PC-3 (cell line): ENCODE data around the gene IL12RB1. TPM values are rescaled to one million over a fixed set of nuclear protein-coding genes. Genes with fewer than 3 reads are reported as not detected.

ENCODE experiments used
- ATAC-seq: fragments of 200-7000 bp; cut with Tn5 transposase; 2 replicates; pipeline ENCODE4 v1.9.1; 2020; ENCODE audit warnings: mild to moderate bottlenecking, moderate library complexity
- BruUV-seq: library from RNA; stranded (reverse); fragments of 400-500 nt; replicated peaks from 2 replicates; lab custom pipeline; 2021; lab: Mats Ljungman, UMichigan
- CTCF ChIA-PET: fragments of 300-600 bp; sonication (Branson Sonifier 250); formaldehyde crosslinking; loops from one replicate; lab custom pipeline; 2022; ENCODE audit warnings: antibody characterized with exemption; lab: Charles Lee
- POLR2A ChIA-PET: fragments of 300-600 bp; sonication (Branson Sonifier 250); formaldehyde crosslinking; loops from one replicate; lab custom pipeline; 2022; ENCODE audit warnings: antibody characterized with exemption; ENCODE audit not compliant: unreplicated experiment; lab: Charles Lee
- DNase-seq: peaks from one replicate; pipeline ENCODE4 v3.0.0-alpha.2; 2015
- H2AFZ ChIP-seq: fragments of 300-600 bp; sonication (generic); 2 replicates; pipeline ENCODE4 v1.6.0; 2016; ENCODE audit warnings: antibody characterized with exemption, low read length
- H3F3A ChIP-seq: fragments of 300-600 bp; sonication (generic); one replicate; pipeline ENCODE4 v1.6.0; 2017; ENCODE audit warnings: antibody characterized with exemption, low read length, control low read depth, mild to moderate bottlenecking; ENCODE audit not compliant: unreplicated experiment
- H3K27ac ChIP-seq: fragments of 300-600 bp; sonication (generic); 2 replicates; pipeline ENCODE4 v1.5.1; 2016; ENCODE audit warnings: mild to moderate bottlenecking, low read length
- H3K27me3 ChIP-seq: fragments of 300-600 bp; sonication (generic); 2 replicates; pipeline ENCODE4 v1.6.1; 2016; ENCODE audit warnings: low read length, mixed read lengths
- H3K36me3 ChIP-seq: fragments of 300-600 bp; sonication (generic); 2 replicates; pipeline ENCODE4 v1.6.1; 2016; ENCODE audit warnings: low read depth, mixed run types, low read length, mixed read lengths
- H3K4me1 ChIP-seq: fragments of 300-600 bp; sonication (generic); 2 replicates; pipeline ENCODE4 v1.5.1; 2016; ENCODE audit warnings: low read length; ENCODE audit not compliant: insufficient read depth
- H3K4me2 ChIP-seq: fragments of 300-600 bp; sonication (generic); 2 replicates; pipeline ENCODE4 v1.6.0; 2016; ENCODE audit warnings: low read length
- H3K4me3 ChIP-seq: fragments of 300-600 bp; sonication (generic); 2 replicates; pipeline ENCODE4 v1.5.1; 2016; ENCODE audit warnings: mild to moderate bottlenecking, low read length, mixed read lengths
- H3K79me2 ChIP-seq: fragments of 300-600 bp; sonication (generic); 2 replicates; pipeline ENCODE4 v1.6.1; 2017; ENCODE audit warnings: low read length, mixed read lengths
- H3K9ac ChIP-seq: fragments of 300-600 bp; sonication (generic); 2 replicates; pipeline ENCODE4 v1.6.0; 2016; ENCODE audit warnings: mild to moderate bottlenecking, low read length
- H3K9me2 ChIP-seq: fragments of 300-600 bp; sonication (generic); replicated peaks from 2 replicates; pipeline ENCODE4 v1.6.1; 2016; ENCODE audit warnings: mixed run types, low read length, mixed read lengths
- H3K9me3 ChIP-seq: fragments of 300-600 bp; sonication (generic); 2 replicates; pipeline ENCODE4 v1.6.1; 2016; ENCODE audit warnings: low read length, mixed read lengths
- H4K20me1 ChIP-seq: fragments of 300-600 bp; sonication (generic); 2 replicates; pipeline ENCODE4 v1.6.1; 2016; ENCODE audit warnings: low read length, mixed read lengths
- EZH2 ChIP-seq: fragments of 300-600 bp; sonication (generic); IDR thresholded peaks from one replicate; pipeline ENCODE4 v1.6.1; 2017; ENCODE audit warnings: antibody characterized with exemption, mild to moderate bottlenecking, low read length; ENCODE audit not compliant: unreplicated experiment
- EZH2phosphoT487 ChIP-seq: fragments of 300-600 bp; sonication (generic); IDR thresholded peaks from 2 replicates; pipeline ENCODE4 v1.6.1; 2018; ENCODE audit warnings: mild to moderate bottlenecking, antibody characterized with exemption, low read length, borderline replicate concordance
- intact Hi-C: fragments of 100-400 bp; cut with micrococcal nuclease; formaldehyde crosslinking; loops from 2 replicates; pipeline ENCODE4 v1.9.0; 2023
- total RNA-seq: library from RNA; depleted of rRNA; stranded (reverse); fragments of >200 nt; gene quantifications from 2 replicates; pipeline ENCODE4 v1.2.3, GENCODE V29; 2014
- TF ChIP-seq, protein P1 (sequence below): fragments of 300-600 bp; sonication (generic); conservative IDR thresholded peaks from 2 replicates; pipeline ENCODE4 v1.5.1; 2017; ENCODE audit warnings: antibody characterized with exemption, low read depth, mild to moderate bottlenecking, low read length

The IL12RB1 gene
- total RNA-seq, 1 experiment from 2014 or later = not detected

DNA sequence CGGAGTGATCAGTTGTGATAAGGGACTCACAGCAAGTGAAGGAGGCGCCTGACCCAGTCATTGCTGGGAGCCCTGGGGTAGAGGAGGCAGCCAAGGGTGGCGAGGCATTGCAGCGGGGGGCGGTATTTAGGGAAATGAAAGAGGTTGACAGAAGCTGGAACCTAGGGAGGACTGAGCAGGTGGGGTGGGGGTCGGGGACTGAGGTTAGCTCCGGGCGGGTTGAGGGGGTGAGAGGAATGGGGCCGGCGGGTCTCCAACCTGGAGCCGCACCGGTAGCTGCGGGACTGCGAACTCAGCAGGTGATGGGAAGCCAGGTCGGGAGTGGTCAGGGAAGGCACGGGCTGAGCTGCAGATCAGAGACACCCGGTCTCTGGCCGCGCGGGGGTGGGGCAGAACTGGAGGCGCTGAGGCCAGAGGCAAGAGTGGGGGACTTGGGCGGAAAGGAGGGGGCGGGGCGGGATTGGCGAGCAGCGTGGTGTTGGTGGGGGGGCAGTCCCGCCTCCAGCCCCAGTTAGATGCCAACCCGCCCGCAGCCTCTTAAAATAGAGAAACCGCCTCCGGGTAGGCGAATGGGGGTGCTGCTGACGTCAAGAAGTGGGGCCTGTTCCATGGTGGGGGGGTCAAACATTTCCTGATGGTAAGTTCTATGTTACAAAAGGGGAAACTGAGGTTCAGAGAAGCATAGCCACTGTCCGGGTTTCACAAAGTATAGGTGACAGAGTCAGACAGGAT lies 12.3 kb upstream of the IL12RB1 start:
- CTCF ChIA-PET = no interaction called here
- H3K9me2 ChIP-seq = no peaks in the 10 kb centered on the region
- DNase-seq (no peak), ATAC-seq (no peak)
- no peak for TF ChIP-seq EZH2
- TF ChIP-seq, protein P1, sequence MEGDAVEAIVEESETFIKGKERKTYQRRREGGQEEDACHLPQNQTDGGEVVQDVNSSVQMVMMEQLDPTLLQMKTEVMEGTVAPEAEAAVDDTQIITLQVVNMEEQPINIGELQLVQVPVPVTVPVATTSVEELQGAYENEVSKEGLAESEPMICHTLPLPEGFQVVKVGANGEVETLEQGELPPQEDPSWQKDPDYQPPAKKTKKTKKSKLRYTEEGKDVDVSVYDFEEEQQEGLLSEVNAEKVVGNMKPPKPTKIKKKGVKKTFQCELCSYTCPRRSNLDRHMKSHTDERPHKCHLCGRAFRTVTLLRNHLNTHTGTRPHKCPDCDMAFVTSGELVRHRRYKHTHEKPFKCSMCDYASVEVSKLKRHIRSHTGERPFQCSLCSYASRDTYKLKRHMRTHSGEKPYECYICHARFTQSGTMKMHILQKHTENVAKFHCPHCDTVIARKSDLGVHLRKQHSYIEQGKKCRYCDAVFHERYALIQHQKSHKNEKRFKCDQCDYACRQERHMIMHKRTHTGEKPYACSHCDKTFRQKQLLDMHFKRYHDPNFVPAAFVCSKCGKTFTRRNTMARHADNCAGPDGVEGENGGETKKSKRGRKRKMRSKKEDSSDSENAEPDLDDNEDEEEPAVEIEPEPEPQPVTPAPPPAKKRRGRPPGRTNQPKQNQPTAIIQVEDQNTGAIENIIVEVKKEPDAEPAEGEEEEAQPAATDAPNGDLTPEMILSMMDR = no peak
- no peak for TF ChIP-seq EZH2phosphoT487
- H3K79me2 ChIP-seq = no peaks in the 10 kb centered on the region
- peaks cover 10% of the 10 kb centered on the region for H3K4me1 ChIP-seq
- H3K4me2 ChIP-seq = peak overlapping the region; percentile 99
- no peak overlapping the region for H3K27ac ChIP-seq
- H2AFZ ChIP-seq = peak overlapping the region; percentile 44; the same call in 1 of the 2 replicates
- H3F3A ChIP-seq = no peaks in the 10 kb centered on the region
- no TSS peak for BruUV-seq
- H3K9ac ChIP-seq = no peak overlapping the region
- POLR2A ChIA-PET = interaction anchor here (0.7 kb wide), 1 partner anchor 224 kb away, joined by 3 read pairs; the partner anchor contains the start of gene LSM4
- peak overlapping the region; percentile 23; the same call in 1 of the 2 replicates for H3K4me3 ChIP-seq
- no peaks in the 10 kb centered on the region for H3K9me3 ChIP-seq
- intact Hi-C loops = no loop called here
- H4K20me1 ChIP-seq = no peaks in the 10 kb centered on the region
- H3K36me3 ChIP-seq = no peaks in the 10 kb centered on the region
- no peaks in the 10 kb centered on the region for H3K27me3 ChIP-seq

DNA sequence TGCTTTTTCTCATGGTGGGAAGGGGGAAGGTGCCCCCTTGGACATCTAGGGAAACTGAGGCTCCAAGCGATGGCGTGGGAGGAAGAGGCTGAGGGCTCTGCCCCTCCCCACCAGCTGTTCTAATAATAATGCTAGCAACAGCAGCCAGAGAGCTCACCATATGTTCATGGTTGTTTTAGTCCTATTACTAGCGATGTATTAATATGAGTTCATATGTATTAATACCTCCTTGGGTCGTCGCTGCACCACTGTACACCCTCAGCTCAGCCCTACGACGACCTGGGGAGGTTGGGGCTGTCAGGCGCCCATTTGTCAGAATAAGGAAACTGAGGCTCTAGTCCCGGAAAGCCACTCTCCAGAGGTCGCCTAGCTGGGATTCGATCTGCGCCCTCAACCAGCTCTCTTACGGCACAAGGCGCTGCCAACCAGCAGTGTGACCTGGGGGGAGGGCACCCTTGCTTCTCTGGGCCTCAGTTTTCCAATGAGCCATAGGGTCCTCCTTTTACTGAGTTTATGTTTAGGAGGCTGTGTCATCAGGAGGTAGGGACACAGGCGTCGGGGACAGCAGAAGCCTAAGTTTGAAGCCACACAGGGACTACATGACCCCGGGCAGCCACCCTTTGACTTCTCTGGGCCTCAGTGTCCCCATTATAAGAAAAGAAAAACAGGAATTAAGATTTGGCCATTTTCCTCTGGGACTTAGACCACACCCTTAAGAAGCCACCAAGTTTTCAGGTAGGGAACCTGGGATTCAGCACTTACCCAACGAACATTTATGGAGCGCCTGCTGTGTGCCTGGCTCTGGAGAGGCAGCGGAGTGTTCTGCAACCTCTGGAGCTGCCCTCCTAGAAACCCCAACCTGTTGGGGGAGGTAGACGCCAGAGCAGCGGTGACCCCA lies 11.5 kb upstream of the IL12RB1 start:
- DNase-seq = no peak
- ChIA-PET POLR2A (interaction anchor here (0.7 kb wide), 1 partner anchor 224 kb away, joined by 3 read pairs; the partner anchor contains the start of gene LSM4), CTCF (interaction anchor here (1.0 kb wide), 1 partner anchor 15 kb away, joined by 5 read pairs; no protein-coding TSS in a partner anchor)
- TF ChIP-seq, protein P1 = no peak
- TF ChIP-seq EZH2 (no peak), EZH2phosphoT487 (no peak)
- Histone ChIP-seq H3K4me2 (peak overlapping the region; percentile 99), H3K9me2 (no peaks in the 10 kb centered on the region), H3K9me3 (no peaks in the 10 kb centered on the region), H3F3A (no peaks in the 10 kb centered on the region), H2AFZ (peak overlapping the region; percentile 83), H3K27ac (no peak overlapping the region), H4K20me1 (no peaks in the 10 kb centered on the region), H3K27me3 (no peaks in the 10 kb centered on the region), H3K79me2 (no peaks in the 10 kb centered on the region), H3K9ac (peak overlapping the region; percentile 40; the same call in 1 of the 2 replicates), H3K4me1 (peaks cover 10% of the 10 kb centered on the region), H3K36me3 (no peaks in the 10 kb centered on the region), H3K4me3 (peak overlapping the region; percentile 76)
- intact Hi-C loops = no loop called here
- ATAC-seq = peak; percentile 21; the same call in 1 of the 2 replicates
- BruUV-seq = TSS peak; percentile 71
